ENCODE data around the gene TATDN2. TPM values are rescaled to one million over a fixed set of nuclear protein-coding genes. Genes with fewer than 3 reads are reported as not detected.

Gene TATDN2
- total and polyA plus RNA-seq, 2 donors (not counting 3 experiments of a cell fraction or from before 2014, with no cell fraction given), result 10.7 to 26.8 TPM

GRCh38 chr3:10224794-10225665 is 23.2 kb upstream of the TATDN2 start:
- ChIA-PET CTCF (interaction anchor here (1.4 kb wide), 1 partner anchor 33 kb away, joined by 10 read pairs; no protein-coding TSS in a partner anchor), POLR2A (no interaction called here)
- Histone ChIP-seq H3K27ac (ENCODE audit: insufficient read depth, low read depth, low read length) (no peak overlapping the region), H3K4me3 (replicated peaks in 1 of 3; ENCODE audit: insufficient read depth in 1 of 3, low read depth in 1 of 3, low read length in 3 of 3) (no peak overlapping the region), H3K4me2 (ENCODE audit: insufficient read depth, low read length) (no peak overlapping the region), H3K9me3 (replicated peaks; ENCODE audit: control insufficient read depth, insufficient read depth, low read length) (no peaks in the 10 kb centered on the region), H3K79me2 (ENCODE audit: control insufficient read depth, insufficient read depth, low read length) (no peaks in the 10 kb centered on the region), H3K9ac (replicated peaks; ENCODE audit: extremely low read depth, insufficient read depth, low read length) (no peak overlapping the region), H4K20me1 (replicated peaks; ENCODE audit: control insufficient read depth, extremely low read depth, insufficient read depth, low read length) (no peaks in the 10 kb centered on the region), H3K27me3 (ENCODE audit: control insufficient read depth in 2 of 2, insufficient read depth in 2 of 2, low read length in 2 of 2) (no peaks in the 10 kb centered on the region), H3K36me3 (ENCODE audit: control insufficient read depth in 2 of 2, extremely low read depth in 1 of 2, insufficient read depth in 2 of 2, low read length in 2 of 2) (no peaks in the 10 kb centered on the region), H3K4me1 (ENCODE audit: control insufficient read depth, extremely low read depth, insufficient read depth, low read length) (peaks cover 50% of the 10 kb centered on the region), H3K9me1 (replicated peaks; ENCODE audit: control insufficient read depth, extremely low read depth, insufficient read depth, low read length) (no peaks in the 10 kb centered on the region), H2AFZ (ENCODE audit: low read depth, low read length) (no peak overlapping the region)
- TF ChIP-seq POLR2AphosphoS5 (IDR thresholded peaks at IDR 0.05; ENCODE audit: insufficient read depth, low read depth, low read length), result peak; percentile 93
- TF ChIP-seq POLR2A (IDR thresholded peaks at IDR 0.05; ENCODE audit: low read depth, low read length), result no peak
- peak; percentile 69 for TF ChIP-seq GATA2 (IDR thresholded peaks at IDR 0.05; ENCODE audit: insufficient read depth, insufficient read length, low read depth, low read length)
- TF ChIP-seq EZH2 (IDR thresholded peaks at IDR 0.05; ENCODE audit: borderline replicate concordance, low read depth, low read length, severe bottlenecking), result no peak
- peak; percentile 48 for TF ChIP-seq JUN (IDR thresholded peaks at IDR 0.05; ENCODE audit: borderline replicate concordance, insufficient read depth, insufficient read length, low read depth)
- peak; percentile 41 for TF ChIP-seq FOS (IDR thresholded peaks at IDR 0.05; ENCODE audit: borderline replicate concordance, insufficient read depth, low read length)
- TF ChIP-seq, protein P1, sequence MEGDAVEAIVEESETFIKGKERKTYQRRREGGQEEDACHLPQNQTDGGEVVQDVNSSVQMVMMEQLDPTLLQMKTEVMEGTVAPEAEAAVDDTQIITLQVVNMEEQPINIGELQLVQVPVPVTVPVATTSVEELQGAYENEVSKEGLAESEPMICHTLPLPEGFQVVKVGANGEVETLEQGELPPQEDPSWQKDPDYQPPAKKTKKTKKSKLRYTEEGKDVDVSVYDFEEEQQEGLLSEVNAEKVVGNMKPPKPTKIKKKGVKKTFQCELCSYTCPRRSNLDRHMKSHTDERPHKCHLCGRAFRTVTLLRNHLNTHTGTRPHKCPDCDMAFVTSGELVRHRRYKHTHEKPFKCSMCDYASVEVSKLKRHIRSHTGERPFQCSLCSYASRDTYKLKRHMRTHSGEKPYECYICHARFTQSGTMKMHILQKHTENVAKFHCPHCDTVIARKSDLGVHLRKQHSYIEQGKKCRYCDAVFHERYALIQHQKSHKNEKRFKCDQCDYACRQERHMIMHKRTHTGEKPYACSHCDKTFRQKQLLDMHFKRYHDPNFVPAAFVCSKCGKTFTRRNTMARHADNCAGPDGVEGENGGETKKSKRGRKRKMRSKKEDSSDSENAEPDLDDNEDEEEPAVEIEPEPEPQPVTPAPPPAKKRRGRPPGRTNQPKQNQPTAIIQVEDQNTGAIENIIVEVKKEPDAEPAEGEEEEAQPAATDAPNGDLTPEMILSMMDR (IDR thresholded peaks at IDR 0.05; ENCODE audit: extremely low read depth in 1 of 2, insufficient read depth in 1 of 2, low read depth in 1 of 2, low read length in 2 of 2), result peak; percentile 76 to 88
- no peak for TF ChIP-seq MYC (IDR thresholded peaks at IDR 0.05; ENCODE audit: low read depth, low read length)
- TF ChIP-seq, protein P2, sequence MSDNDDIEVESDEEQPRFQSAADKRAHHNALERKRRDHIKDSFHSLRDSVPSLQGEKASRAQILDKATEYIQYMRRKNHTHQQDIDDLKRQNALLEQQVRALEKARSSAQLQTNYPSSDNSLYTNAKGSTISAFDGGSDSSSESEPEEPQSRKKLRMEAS (IDR thresholded peaks at IDR 0.05; ENCODE audit: insufficient read depth, insufficient read length), result no peak
- dilution Hi-C loops (cut with MboI; ENCODE audit: extremely low pct_ligation_motif_present, low sequenced_read_pairs) (no loop called here), intact Hi-C loops (cut with micrococcal nuclease) (loop anchor here (1.0 kb wide), 7 partner anchors 20 to 199 kb away; partner anchors contain the start of genes BRK1, FANCD2 and IRAK2)
- BruUV-seq (replicated peaks), result no TSS peak
- FAIRE-seq, result peak; percentile 93
- DNase-seq (ENCODE audit: low read depth, low spot score), result peak; percentile 87
